Rectal smooth muscle tissue (tissue), 1 donor: ENCODE results near the gene WNK2.

Experiments used
- H3K27ac ChIP-seq: one replicate; pipeline ENCODE4 v1.7.0; 2013; ENCODE audit warnings: low read depth, low read length, inconsistent platforms
- H3K27me3 ChIP-seq: one replicate; pipeline ENCODE4 v1.7.0; 2013; ENCODE audit warnings: low read length; ENCODE audit not compliant: control insufficient read depth, insufficient read depth
- H3K36me3 ChIP-seq: one replicate; pipeline ENCODE4 v1.7.0; 2013; ENCODE audit warnings: low read length; ENCODE audit not compliant: control insufficient read depth, insufficient read depth
- H3K4me1 ChIP-seq: one replicate; pipeline ENCODE4 v1.7.0; 2013; ENCODE audit warnings: low read length; ENCODE audit not compliant: control insufficient read depth, insufficient read depth
- H3K4me3 ChIP-seq: one replicate; pipeline ENCODE4 v1.7.0; 2013; ENCODE audit warnings: low read length
- H3K9ac ChIP-seq: one replicate; pipeline ENCODE4 v1.7.0; 2013; ENCODE audit warnings: low read length

WNK2 gene

DNA sequence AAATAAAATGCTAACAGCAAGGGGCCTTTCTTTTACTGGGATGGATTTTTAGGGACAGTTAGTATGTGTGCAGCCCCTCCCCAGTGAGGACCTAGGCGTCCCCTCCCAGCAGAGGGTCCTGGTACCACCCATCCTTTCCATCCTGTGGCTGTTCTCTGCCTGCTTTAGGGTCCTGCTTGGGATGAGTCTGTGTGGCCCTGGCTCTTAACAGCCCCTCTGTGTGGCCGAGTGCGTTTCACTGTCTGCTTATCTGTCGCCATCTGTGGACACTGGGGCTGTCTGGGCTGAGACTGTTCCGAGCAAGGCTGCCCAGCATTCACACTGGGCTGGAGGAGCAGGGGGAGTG lies 17.0 kb downstream of the WNK2 start:
- H3K36me3 ChIP-seq: no peaks in the 10 kb centered on the region
- no peaks in the 10 kb centered on the region for H3K27me3 ChIP-seq
- peaks cover 41% of the 10 kb centered on the region for H3K4me1 ChIP-seq
- H3K27ac ChIP-seq: peak overlapping the region; percentile 76
- H3K4me3 ChIP-seq: no peak overlapping the region
- H3K9ac ChIP-seq: no peak overlapping the region

- Histone ChIP-seq H3K27me3 (no peaks in the 10 kb centered on the region), H3K4me3 (no peak overlapping the region), H3K27ac (no peak overlapping the region), H3K9ac (no peak overlapping the region), H3K36me3 (no peaks in the 10 kb centered on the region), H3K4me1 (peaks cover 49% of the 10 kb centered on the region)
Measured at GRCh38 chr9:93203026-93203717, 19.2 kb downstream of the WNK2 start.

GRCh38 chr9:93203718-93204469 lies 20.0 kb downstream of the WNK2 start:
- H3K36me3 ChIP-seq: no peaks in the 10 kb centered on the region
- no peaks in the 10 kb centered on the region for H3K27me3 ChIP-seq
- no peak overlapping the region for H3K4me3 ChIP-seq
- no peak overlapping the region for H3K9ac ChIP-seq
- peaks cover 54% of the 10 kb centered on the region for H3K4me1 ChIP-seq
- H3K27ac ChIP-seq: peak overlapping the region; percentile 58

DNA sequence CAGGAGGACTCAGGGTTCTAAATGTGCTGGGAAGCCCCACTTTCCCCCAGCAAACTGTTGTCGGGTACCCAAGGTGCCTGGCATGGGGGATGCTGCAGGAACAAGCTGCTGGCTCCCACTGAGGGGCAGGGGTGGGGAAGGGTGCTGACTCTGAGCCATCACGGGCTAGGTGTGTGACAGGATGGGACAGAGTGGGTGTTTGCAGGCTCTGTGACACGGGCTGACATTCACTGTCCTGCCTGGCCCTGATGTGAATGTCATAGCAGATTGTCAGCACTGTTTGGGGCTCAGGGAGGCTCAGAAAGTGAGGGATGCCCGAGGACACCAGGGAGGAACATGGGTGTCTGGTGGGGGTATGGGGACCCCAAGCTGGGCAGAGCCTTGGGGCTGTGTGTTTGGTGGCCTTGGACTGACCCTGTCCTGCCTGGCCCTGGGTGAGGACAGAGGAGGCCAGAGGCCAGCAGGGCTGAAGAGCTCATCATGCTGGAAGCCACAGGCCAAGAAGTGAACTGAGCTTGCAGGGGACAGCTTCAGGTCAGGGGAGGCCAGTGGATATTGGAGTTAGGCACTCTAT lies 20.6 kb downstream of the WNK2 start:
- H3K9ac ChIP-seq: no peak overlapping the region
- H3K4me3 ChIP-seq: no peak overlapping the region
- no peaks in the 10 kb centered on the region for H3K27me3 ChIP-seq
- H3K4me1 ChIP-seq: peaks cover 54% of the 10 kb centered on the region
- peak overlapping the region; percentile 58 for H3K27ac ChIP-seq
- no peaks in the 10 kb centered on the region for H3K36me3 ChIP-seq

- Histone ChIP-seq H3K9ac (no peak overlapping the region), H3K27me3 (no peaks in the 10 kb centered on the region), H3K4me1 (peaks cover 54% of the 10 kb centered on the region), H3K27ac (peak overlapping the region; percentile 58), H3K36me3 (no peaks in the 10 kb centered on the region), H3K4me3 (no peak overlapping the region)
Measured at GRCh38 chr9:93205045-93205768, 21.3 kb downstream of the WNK2 start.

GRCh38 chr9:93205896-93206575 lies 22.1 kb downstream of the WNK2 start:
- Histone ChIP-seq H3K9ac (no peak overlapping the region), H3K27me3 (no peaks in the 10 kb centered on the region), H3K27ac (peak overlapping the region; percentile 57), H3K36me3 (no peaks in the 10 kb centered on the region), H3K4me1 (peaks cover 52% of the 10 kb centered on the region), H3K4me3 (no peak overlapping the region)

DNA sequence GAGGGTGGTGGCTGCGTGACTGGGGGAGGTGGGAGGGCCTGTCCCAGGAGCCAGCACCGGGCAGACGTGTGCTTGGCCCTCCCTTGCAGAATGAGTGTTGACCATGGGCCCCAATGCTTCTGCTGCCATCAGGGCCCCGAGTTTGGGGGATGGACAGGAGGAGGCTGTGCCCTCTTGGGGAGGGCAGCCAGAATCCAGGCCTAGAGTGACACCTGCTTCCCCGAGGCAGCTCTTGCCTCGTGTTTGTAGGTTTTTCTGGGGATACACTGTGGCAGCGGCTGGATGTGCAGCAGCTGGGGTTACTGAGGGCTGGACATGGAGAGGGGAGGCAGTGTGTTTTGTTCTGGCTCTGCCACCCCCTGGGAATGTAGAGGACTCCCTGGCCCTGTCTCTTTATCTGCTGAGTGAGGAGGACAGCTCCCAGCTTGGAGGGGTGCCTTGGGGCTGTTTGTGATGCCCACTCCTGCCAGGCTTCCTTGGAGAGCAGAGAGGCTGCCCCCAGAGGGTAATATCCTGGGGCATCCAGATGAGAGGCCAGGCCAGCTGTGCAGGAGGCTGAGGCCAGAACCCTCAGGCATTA lies 22.7 kb downstream of the WNK2 start:
- Histone ChIP-seq H3K27ac (peak overlapping the region; percentile 74), H3K4me3 (no peak overlapping the region), H3K9ac (no peak overlapping the region), H3K27me3 (no peaks in the 10 kb centered on the region), H3K36me3 (no peaks in the 10 kb centered on the region), H3K4me1 (peaks cover 45% of the 10 kb centered on the region)

- Histone ChIP-seq H3K27me3 (no peaks in the 10 kb centered on the region), H3K9ac (no peak overlapping the region), H3K4me1 (peaks cover 39% of the 10 kb centered on the region), H3K36me3 (no peaks in the 10 kb centered on the region), H3K27ac (peak overlapping the region; percentile 74), H3K4me3 (peak overlapping the region; percentile 26)
Measured at GRCh38 chr9:93207326-93207814, 23.4 kb downstream of the WNK2 start.

- peak overlapping the region; percentile 26 for H3K4me3 ChIP-seq
- no peak overlapping the region for H3K9ac ChIP-seq
- no peaks in the 10 kb centered on the region for H3K36me3 ChIP-seq
- peak overlapping the region; percentile 74 for H3K27ac ChIP-seq
- no peaks in the 10 kb centered on the region for H3K27me3 ChIP-seq
- peaks cover 39% of the 10 kb centered on the region for H3K4me1 ChIP-seq
Measured at GRCh38 chr9:93207860-93208734, 24.2 kb downstream of the WNK2 start.

GRCh38 chr9:93209097-93209496 lies 25.2 kb downstream of the WNK2 start:
- H3K9ac ChIP-seq: no peak overlapping the region
- H3K4me3 ChIP-seq: no peak overlapping the region
- H3K27me3 ChIP-seq: no peaks in the 10 kb centered on the region
- H3K36me3 ChIP-seq: no peaks in the 10 kb centered on the region
- peak overlapping the region; percentile 10 for H3K27ac ChIP-seq
- H3K4me1 ChIP-seq: peaks cover 39% of the 10 kb centered on the region
